Pancreas (tissue), 10 donors: ENCODE results near the gene PKLR. TPM values are rescaled to one million over a fixed set of nuclear protein-coding genes. Genes with fewer than 3 reads are reported as not detected.

Experiments
- ATAC-seq, 4 donors: fragments of 200-7000 bp; cut with Tn5 transposase; one replicate each; pipeline versions ENCODE4 v1.8.0 to v1.9.1; 2020; ENCODE audit warnings: mild to moderate bottlenecking in 4 of 4, moderate library complexity in 4 of 4
- DNase-seq, 6 donors: peaks; one replicate each; pipeline ENCODE4 v3.0.0-alpha.2; 2020
- FAIRE-seq: peaks from 2 replicates; lab custom pipeline; 2012; peaks lifted over from hg19 to GRCh38; lab: Jason Lieb, UNC
- H3K27ac ChIP-seq, 4 donors: fragments of 200-600 bp; sonication (generic); 1 replicate in 3 of 4; 2 replicates in 1 of 4; pipeline versions ENCODE4 v1.5.0 to v1.8.0; 2020
- H3K27me3 ChIP-seq, 4 donors: fragments of 200-600 bp; one replicate each; pipeline ENCODE4 v1.8.0; 2021
- H3K36me3 ChIP-seq, 3 donors: fragments of 200-600 bp; sonication (generic) in 1 of 3; one replicate each; pipeline versions ENCODE4 v1.5.0 to v1.8.0; 2020 to 2021
- H3K4me1 ChIP-seq, 3 donors: fragments of 200-600 bp; one replicate each; pipeline ENCODE4 v1.8.0; 2021
- H3K4me3 ChIP-seq, 4 donors: fragments of 200-600 bp; sonication (generic) in 2 of 4; one replicate each; pipeline versions ENCODE4 v1.5.0 to v1.8.0; 2020 to 2021
- H3K9me3 ChIP-seq, 4 donors: fragments of 200-600 bp; one replicate each; pipeline ENCODE4 v1.8.0; 2021
- WGBS, 2 donors: extraction: QIAGEN DNeasy Blood & Tissue Kit; methylation state at CpG; one replicate each; pipeline ENCODE4 v1.1.7; 2013; 5-methylcytosine and 5-hydroxymethylcytosine counted together
- intact Hi-C, 3 donors: fragments of 100-400 bp; cut with DNase I; formaldehyde crosslinking; loops; one replicate each; pipeline versions ENCODE4 v1.11.1 to v1.14.2; 2022
- polyA plus RNA-seq, 2 donors: library from polyadenylated mRNA; stranded (reverse); fragments of 200-250 nt; gene quantifications; one replicate each; pipeline ENCODE4 v1.2.3, GENCODE V29; 2013
- total RNA-seq, 6 donors: library from RNA; stranded (reverse); fragmentation: NEBNext Ultra II Directional in 4 of 6; extraction: Animal tissue kit (Norgen Biotek cat#: 25700) in 4 of 6; gene quantifications; one replicate each; pipeline versions ENCODE4 v1.2.1 to v1.2.4, GENCODE V29; 2021 to 2023
- TF ChIP-seq, protein P1 (sequence below), 4 donors: fragments of 200-600 bp; sonication (generic) in 3 of 4; IDR thresholded peaks; one replicate each; pipeline versions ENCODE4 v1.5.0 to v1.8.0; 2021; ENCODE audit warnings: antibody characterized with exemption in 4 of 4
- donor health status: healthy with polysubstance abuse.
- donor health status: DM: no; HTN: no; CAD: no; lungs with moderate emphysema.
- donor health status: DM: no; HTN: no; CAD: no.
- donor health status: control.
- donor health status: control.
- donor health status: Bipolar disorder and iron deficiency.
- donor health status: DM: yes; HTN: yes; CAD: no.
- donor health status: DM: no; HTN: no; CAD: no.
- donor health status: DM: no; HTN: no; CAD: no.
- donor health status: DM: yes; HTN: yes; CAD: no.

PKLR gene
- total and polyA plus RNA-seq, 8 donors: 0.19 to 0.22 TPM; not detected in 6

DNA sequence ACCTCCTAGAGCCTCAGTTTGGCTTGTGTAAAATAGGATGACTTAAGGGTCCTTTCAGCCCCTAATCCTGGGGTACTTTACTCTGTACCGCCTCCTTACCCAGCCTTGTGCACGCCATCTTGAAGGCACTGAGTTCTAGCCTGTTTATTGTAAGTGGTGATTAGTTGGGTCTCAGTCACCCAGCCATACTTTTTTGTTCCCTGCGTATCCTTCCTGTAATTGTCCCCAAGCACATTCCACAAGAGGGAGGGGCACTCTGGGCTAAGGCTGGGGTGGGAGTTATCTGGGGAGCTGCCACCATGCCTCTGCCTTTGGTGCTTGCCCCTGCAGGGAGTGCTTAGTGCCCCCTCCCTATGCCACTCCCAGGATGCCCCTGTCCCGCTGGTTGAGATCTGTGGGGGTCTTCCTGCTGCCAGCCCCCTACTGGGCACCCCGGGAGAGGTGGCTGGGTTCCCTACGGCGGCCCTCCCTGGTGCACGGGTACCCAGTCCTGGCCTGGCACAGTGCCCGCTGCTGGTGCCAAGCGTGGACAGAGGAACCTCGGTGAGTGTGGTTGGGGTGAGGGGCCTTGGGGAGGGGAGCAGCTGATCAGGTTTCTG, 8.3 kb upstream of the PKLR start:
- peak overlapping the region; percentile 76 to 90 (median 82) for H3K27ac ChIP-seq
- peaks cover 0 to 7% (median 0%) of the 10 kb centered on the region in 3 donors for H3K4me1 ChIP-seq
- intact Hi-C loops: loop anchor here in 1 of 3 donors (5.0 kb wide), 1 partner anchor 32 kb away; the partner anchor contains the start of gene HCN3
- 0 to 1% methylated on average over 11 of the region's 11 CpGs for WGBS, 2 donors
- FAIRE-seq (no peak), ATAC-seq (peak in 3 of 4 donors; percentile 4 to 8 (median 5)), DNase-seq (peak; percentile 35 to 89 (median 68))
- H3K4me3 ChIP-seq: peak overlapping the region; percentile 50 to 95 (median 82)
- H3K9me3 ChIP-seq: no peaks in the 10 kb centered on the region
- TF ChIP-seq, protein P1, sequence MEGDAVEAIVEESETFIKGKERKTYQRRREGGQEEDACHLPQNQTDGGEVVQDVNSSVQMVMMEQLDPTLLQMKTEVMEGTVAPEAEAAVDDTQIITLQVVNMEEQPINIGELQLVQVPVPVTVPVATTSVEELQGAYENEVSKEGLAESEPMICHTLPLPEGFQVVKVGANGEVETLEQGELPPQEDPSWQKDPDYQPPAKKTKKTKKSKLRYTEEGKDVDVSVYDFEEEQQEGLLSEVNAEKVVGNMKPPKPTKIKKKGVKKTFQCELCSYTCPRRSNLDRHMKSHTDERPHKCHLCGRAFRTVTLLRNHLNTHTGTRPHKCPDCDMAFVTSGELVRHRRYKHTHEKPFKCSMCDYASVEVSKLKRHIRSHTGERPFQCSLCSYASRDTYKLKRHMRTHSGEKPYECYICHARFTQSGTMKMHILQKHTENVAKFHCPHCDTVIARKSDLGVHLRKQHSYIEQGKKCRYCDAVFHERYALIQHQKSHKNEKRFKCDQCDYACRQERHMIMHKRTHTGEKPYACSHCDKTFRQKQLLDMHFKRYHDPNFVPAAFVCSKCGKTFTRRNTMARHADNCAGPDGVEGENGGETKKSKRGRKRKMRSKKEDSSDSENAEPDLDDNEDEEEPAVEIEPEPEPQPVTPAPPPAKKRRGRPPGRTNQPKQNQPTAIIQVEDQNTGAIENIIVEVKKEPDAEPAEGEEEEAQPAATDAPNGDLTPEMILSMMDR (IDR thresholded peaks at IDR 0.05): no peak
- no peaks in the 10 kb centered on the region for H3K36me3 ChIP-seq
- H3K27me3 ChIP-seq: no peaks in the 10 kb centered on the region

DNA sequence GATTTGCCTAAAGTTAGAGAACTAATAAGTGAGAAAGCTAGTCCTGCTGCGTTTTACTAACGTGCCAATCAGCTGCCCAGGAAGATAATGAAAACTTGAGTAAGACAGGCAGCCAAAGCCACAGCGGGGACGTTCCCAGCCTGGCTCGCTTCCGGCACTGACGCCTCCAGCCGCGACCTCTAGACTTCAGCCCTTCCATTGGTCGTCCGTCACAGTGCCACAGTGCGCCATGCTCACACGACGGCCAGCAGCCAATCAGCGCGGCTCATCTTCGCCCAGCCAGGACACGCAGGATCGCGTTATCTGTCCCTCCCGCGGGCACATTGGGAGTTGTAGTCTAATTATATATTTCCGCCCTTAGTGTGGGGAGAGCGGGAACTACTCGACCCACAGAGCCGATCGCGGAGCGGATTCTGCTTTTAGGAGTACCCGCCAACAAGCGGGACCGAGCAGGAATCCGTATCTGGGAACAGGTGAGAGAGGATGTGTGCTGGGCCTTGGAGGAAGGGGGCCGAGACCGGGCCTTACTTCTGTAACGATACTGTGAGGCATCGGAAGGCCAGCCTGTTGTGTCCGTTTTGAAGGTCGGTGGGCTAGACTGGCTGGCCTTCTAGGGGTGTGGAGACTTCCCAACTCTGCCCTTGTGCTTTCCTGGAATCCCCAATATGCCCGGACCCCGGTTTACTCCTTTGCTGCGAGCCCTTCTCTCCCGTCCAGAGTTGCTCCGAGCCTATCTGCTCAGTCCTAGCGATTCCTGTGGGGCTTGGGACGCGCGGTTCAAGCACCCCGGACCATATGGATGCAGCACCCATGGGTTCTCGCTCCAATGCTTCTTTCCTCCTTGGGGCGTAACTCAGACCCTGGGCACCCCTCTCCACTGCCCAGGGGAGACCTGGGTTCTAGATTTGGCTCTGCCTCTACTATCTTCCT, 7.5 kb upstream of the PKLR start, which contains the start of gene FDPS:
Gene FDPS, plus strand, starts transcription at position 374 of the 930 bp plus-strand sequence. CDS start 924 bp downstream, outside the sequence.
- peak within 1 kb of the TSS; percentile 76 to 90 (median 82) for H3K27ac ChIP-seq
- no peaks in the 10 kb centered on the region for H3K9me3 ChIP-seq
- H3K36me3 ChIP-seq: no peaks in the 10 kb centered on the region
- H3K27me3 ChIP-seq: no peaks in the 10 kb centered on the region
- peak; percentile 98 to 99 (median 98) for ATAC-seq
- 0% methylated on average over 51 of the region's 51 CpGs for WGBS, 2 donors
- peak; percentile 95 to 99 (median 98) for DNase-seq
- FAIRE-seq: peak; percentile 83
- peak within 1 kb of the TSS; percentile 50 to 95 (median 82) for H3K4me3 ChIP-seq
- TF ChIP-seq, protein P1 (IDR thresholded peaks at IDR 0.05): peak in 1 of 4 donors; percentile 11
- intact Hi-C loops: no loop called here
- peaks cover 0 to 7% (median 0%) of the 10 kb centered on the region in 3 donors for H3K4me1 ChIP-seq

DNA sequence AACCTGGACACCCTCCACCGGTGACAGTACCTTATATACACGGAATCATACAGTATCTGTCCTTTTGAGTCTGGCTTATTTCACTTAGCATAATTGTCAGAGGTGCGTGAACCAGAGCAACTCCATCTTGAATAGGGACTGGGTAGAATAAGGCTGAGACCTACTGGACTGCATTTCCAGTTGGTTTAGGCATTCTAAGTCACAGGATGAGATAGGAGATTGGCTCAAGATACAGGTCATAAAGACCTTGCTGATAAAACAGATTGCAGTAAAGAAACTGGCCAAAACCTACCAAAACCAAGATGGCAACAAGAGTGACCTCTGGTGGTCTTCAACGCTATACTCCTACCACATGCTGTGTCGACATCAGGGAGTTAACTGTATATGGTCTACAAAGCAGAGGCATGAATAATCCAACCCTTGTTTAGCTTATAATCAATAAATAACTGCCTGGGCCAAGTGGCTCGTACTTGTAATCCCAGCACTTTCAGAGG, 6.1 kb upstream of the PKLR start:
- TF ChIP-seq, protein P1 (IDR thresholded peaks at IDR 0.05): no peak
- intact Hi-C loops: no loop called here
- no peak overlapping the region for H3K27ac ChIP-seq
- no peak for ATAC-seq
- H3K9me3 ChIP-seq: no peaks in the 10 kb centered on the region
- FAIRE-seq: no peak
- DNase-seq: no peak
- 55 to 56% methylated on average over 6 of the region's 6 CpGs for WGBS, 2 donors
- H3K4me1 ChIP-seq: peaks cover 0 to 7% (median 0%) of the 10 kb centered on the region in 3 donors
- no peaks in the 10 kb centered on the region for H3K36me3 ChIP-seq
- H3K4me3 ChIP-seq: no peak overlapping the region
- no peaks in the 10 kb centered on the region for H3K27me3 ChIP-seq

DNA sequence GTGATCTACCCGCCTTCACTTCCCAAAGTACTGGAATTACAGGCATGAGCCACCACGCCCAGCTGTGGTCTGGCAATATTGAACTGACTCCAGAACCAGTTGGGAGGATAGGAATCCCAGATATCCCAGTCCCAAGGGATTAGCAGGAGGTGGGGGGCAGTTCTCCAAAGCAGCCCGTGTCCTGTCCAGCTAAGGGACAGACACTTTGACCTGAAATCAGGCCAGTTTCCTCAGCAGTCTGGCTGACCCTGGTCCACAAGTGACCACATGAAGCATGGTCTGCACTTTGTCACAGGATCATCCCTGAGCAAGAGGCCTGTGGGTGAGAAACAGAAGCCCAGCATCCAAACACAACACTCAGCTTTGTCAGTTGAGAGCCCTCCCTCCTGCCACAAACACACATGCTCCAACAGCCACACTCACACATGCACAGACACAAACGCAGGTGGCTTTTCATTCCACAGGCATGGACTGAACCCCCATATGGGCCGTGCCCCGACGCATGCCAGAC, 4.7 kb upstream of the PKLR start:
- WGBS, 2 donors: 69 to 84% methylated on average over 7 of the region's 7 CpGs
- no peak overlapping the region for H3K4me3 ChIP-seq
- H3K4me1 ChIP-seq: peaks cover 0 to 7% (median 0%) of the 10 kb centered on the region in 3 donors
- no peak overlapping the region for H3K27ac ChIP-seq
- intact Hi-C loops: no loop called here
- no peak for FAIRE-seq
- no peaks in the 10 kb centered on the region for H3K27me3 ChIP-seq
- TF ChIP-seq, protein P1 (IDR thresholded peaks at IDR 0.05): no peak
- no peak for ATAC-seq
- H3K36me3 ChIP-seq: no peaks in the 10 kb centered on the region
- no peak for DNase-seq
- H3K9me3 ChIP-seq: no peaks in the 10 kb centered on the region
